ENCODE data around the gene LRCH3.

DNA sequence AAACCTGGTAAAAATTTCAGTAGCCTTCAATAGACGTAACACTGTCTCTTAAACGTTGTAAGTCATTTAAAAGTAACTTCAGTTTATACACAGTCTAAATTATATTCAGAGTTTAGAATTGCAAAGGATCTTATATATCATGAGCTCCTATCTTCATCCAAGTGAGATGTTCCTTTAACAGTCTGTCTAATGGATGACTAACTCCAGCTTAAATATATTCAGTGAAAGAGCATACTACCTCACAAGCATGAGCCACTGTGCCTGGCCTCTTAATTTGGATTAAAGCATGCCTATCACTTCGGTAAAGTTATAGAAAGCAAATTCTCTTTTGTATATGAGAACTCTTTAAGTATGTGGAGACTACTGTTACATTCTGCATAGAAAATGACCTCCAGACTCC, 34.4 kb upstream of the LRCH3 start:
- TF ChIP-seq, protein P1, sequence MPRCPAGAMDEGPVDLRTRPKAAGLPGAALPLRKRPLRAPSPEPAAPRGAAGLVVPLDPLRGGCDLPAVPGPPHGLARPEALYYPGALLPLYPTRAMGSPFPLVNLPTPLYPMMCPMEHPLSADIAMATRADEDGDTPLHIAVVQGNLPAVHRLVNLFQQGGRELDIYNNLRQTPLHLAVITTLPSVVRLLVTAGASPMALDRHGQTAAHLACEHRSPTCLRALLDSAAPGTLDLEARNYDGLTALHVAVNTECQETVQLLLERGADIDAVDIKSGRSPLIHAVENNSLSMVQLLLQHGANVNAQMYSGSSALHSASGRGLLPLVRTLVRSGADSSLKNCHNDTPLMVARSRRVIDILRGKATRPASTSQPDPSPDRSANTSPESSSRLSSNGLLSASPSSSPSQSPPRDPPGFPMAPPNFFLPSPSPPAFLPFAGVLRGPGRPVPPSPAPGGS (IDR thresholded peaks at IDR 0.05), result no peak
- TF ChIP-seq TP53 (CRISPR knock-in tag; IDR thresholded peaks at IDR 0.05) (no peak), HOXA7 (CRISPR knock-in tag; IDR thresholded peaks at IDR 0.05) (no peak)
- TF ChIP-seq, protein P2, sequence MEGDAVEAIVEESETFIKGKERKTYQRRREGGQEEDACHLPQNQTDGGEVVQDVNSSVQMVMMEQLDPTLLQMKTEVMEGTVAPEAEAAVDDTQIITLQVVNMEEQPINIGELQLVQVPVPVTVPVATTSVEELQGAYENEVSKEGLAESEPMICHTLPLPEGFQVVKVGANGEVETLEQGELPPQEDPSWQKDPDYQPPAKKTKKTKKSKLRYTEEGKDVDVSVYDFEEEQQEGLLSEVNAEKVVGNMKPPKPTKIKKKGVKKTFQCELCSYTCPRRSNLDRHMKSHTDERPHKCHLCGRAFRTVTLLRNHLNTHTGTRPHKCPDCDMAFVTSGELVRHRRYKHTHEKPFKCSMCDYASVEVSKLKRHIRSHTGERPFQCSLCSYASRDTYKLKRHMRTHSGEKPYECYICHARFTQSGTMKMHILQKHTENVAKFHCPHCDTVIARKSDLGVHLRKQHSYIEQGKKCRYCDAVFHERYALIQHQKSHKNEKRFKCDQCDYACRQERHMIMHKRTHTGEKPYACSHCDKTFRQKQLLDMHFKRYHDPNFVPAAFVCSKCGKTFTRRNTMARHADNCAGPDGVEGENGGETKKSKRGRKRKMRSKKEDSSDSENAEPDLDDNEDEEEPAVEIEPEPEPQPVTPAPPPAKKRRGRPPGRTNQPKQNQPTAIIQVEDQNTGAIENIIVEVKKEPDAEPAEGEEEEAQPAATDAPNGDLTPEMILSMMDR (IDR thresholded peaks at IDR 0.05), result no peak
- TF ChIP-seq, protein P3, sequence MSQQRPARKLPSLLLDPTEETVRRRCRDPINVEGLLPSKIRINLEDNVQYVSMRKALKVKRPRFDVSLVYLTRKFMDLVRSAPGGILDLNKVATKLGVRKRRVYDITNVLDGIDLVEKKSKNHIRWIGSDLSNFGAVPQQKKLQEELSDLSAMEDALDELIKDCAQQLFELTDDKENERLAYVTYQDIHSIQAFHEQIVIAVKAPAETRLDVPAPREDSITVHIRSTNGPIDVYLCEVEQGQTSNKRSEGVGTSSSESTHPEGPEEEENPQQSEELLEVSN (IDR thresholded peaks at IDR 0.05; ENCODE audit: borderline replicate concordance, low read depth), result no peak

Measured in A549 (cell line).